GM18508 (cell line): Measurements from ENCODE around the gene CPSF3.

Source experiments
- ATAC-seq: cut with Tn5 transposase; IDR thresholded peaks from one replicate; pipeline ENCODE4 v1.9.1; 2021; ENCODE audit warnings: moderate number of reproducible peaks; ENCODE audit not compliant: insufficient read depth, unreplicated experiment

The CPSF3 gene

DNA sequence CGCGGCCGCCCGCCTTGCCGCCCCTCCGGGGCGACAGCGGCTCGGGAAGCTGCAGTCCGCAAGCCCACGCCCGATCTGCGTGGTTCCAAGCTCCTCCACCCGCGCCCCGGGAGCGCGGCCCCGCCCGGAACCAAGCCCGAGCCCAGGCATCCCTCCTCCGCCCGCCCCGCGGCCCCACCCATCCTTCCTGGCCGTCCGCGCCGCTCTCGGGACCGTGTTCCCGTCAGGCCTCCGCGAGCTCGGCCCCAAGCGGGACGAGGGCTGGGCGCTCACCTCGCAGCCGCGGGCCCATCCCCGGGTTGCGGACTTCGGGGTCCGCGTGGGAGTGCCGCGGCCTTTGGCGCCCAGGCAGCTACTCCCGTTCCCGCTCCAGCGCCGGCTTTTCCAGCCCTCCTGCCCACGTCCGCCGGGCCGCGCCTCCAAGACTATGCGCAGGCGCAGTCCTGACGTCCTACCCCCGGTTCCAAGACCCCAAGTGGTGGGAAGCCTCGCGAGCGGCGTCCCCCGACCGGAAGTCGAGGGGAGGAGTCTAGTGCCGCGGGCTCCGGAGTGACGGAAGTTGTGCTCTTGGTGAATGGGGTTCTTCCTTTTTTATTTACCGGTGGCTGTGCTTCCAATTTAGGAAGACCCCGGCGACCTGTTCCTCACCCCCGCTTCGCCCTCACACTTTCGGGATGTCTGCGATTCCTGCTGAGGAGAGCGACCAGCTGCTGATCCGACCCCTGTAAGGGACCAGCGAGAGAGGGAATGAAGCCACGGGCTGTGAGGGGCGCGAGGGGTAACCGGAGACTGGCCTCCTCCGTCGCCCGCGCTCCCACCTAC, at the start of gene CPSF3, which contains the start of gene ITGB1BP1:
Gene CPSF3, plus strand, starts transcription at position 555 of the 822 bp plus-strand sequence. Its CDS starts 120 bp downstream, at position 675.
Gene ITGB1BP1, minus strand, starts transcription at position 429 of the 822 bp plus-strand sequence. CDS start 4,831 bp downstream, outside the sequence.
- peak; percentile 63 for ATAC-seq

DNA sequence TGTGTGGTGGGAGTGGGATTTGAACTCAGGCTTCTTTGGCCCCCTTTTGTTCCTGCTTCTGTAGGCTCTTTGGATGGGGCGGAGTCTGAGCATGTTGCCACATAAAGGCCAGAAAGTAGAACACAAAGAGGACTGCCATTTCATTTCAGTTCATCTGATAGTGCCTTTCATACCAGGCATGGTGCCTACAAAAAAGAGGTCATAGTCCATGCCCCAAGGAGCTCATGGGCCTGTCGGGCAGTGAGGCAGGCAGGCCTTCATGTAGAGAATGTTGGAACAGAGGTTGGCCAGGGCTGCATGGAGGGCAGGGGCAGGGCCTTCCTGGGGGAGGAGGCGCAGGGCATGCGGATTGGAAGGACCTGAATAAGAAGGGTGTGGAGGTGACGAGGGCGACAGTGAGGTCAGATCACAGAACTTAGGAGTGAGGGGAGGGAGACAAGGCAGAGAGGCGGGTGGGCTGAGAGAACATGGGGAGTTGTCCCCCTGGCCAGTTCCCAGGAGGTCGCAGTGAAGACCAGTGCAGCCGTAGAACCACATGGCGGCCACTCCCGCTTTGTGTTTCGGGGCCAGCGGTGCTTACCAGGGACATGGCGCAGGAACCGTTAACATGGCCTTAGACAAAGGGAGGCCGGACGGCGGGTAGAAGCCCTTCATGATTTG, 49.3 kb upstream of the CPSF3 start:
- no peak for ATAC-seq

GRCh38 chr2:9375857-9376428, 47.5 kb upstream of the CPSF3 start:
- no peak for ATAC-seq

DNA sequence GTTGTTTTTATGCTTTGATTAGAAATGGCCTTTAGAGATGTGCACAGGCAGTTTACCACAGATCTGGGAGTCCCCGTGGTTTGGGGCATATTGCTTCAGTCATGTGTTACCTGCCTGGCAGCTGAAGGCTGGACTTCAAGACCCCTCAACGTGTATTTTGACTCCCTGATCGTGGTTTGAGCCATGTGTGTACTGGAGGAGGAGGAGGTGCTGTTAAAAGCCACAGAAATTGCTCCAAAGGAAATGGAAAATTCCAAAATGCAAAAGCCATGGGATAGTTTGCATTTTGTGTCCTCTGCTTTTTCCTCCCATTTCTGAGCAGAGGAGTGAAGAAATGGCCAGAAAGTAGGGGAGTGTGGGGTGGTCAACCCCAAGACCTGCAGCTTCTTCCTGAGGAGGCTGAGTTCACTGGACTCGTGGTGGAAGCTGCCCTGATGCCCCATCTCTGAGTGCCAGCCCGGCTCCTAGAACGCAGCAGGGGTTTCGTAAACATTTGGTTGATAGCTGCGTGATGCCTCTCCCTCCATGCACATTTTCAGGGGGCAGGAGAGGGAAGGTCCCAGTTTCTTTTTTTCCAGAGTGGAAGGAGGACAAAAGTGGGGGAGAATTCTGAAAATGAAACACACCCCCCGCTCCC, 45.9 kb upstream of the CPSF3 start:
- ATAC-seq = no peak

- ATAC-seq = no peak
These were observed 44.7 kb upstream of the CPSF3 start for GRCh38 chr2:9378433-9379390.

GRCh38 chr2:9379391-9379755, 44.1 kb upstream of the CPSF3 start:
- no peak for ATAC-seq

DNA sequence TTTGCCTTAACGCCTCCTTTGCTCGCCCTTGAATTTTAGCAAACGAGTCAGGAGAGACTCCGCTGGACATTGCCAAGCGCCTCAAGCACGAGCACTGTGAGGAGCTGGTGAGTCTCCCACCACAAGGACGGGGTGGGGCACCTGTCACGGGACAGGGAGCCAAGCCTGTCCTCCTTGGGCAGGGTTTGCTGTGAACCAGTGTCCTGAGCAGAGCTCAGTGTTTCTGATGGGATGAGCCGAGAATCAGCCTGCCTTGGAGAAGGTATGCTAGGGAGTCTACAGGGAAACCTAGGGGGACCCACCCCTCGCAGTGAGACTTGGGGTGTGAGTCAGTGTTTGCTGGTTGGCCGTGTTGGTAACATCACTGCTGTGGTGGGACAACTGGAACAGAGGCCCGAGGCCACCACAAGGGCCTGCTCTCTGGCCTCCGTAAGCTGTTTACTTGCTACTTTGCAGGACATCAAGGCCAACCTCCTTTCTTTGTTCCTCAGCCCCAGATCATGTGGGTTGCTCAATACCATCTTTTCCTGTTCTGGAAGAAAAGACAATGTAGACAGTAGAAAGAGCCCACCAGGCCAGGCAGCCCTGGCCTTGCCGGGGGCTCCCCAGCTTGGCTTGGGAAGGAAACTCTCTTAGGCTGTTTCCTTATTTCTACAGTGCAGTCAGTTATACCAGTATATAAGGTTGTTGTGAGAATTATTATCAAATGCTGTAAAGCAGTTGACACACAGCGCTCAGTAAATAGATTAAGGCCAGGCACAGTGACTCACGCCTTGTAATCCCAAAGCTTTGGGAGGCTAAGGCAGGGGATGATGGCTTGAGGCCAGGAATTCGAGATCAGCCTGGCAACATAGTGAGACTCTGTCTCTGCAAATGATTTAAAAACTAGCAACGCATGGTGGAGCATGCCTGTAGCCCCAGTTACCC, 42.5 kb upstream of the CPSF3 start:
- ATAC-seq = no peak

DNA sequence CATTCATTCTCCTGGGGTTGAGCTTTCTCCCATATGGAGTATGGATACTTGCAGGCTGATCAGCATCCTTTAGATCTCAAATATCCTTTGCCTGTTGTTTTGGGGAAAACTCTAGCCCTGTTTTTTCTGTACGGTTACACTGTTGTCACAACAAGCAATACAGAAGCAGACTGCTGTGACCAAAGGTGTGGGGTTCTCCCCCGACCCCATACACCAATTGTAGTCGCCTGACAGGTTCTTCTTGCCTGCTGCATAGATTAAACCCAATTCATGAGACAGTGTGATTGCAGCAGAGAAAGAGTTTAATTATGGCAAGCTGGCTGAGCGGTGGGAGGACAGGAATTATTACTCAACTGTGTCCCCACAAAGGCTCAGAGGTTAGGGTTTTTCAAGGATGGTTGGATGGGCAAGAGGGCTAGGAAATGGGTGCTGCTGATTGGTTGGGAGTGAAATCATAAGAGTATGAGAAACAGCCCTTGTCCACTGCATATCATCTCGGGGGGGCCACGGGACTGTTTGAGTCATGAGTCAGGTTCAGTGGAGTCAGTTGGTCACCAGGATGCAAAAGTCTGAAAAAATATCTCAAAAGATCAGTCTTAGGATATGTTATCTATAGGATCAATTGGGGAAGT, 40.7 kb upstream of the CPSF3 start:
- ATAC-seq = no peak

- no peak for ATAC-seq
These were observed 38.9 kb upstream of the CPSF3 start for GRCh38 chr2:9384521-9384920.

- no peak for ATAC-seq
These were observed 37.6 kb upstream of the CPSF3 start for GRCh38 chr2:9385841-9386240.

- no peak for ATAC-seq
These were observed 35.2 kb upstream of the CPSF3 start for GRCh38 chr2:9388199-9388681.

DNA sequence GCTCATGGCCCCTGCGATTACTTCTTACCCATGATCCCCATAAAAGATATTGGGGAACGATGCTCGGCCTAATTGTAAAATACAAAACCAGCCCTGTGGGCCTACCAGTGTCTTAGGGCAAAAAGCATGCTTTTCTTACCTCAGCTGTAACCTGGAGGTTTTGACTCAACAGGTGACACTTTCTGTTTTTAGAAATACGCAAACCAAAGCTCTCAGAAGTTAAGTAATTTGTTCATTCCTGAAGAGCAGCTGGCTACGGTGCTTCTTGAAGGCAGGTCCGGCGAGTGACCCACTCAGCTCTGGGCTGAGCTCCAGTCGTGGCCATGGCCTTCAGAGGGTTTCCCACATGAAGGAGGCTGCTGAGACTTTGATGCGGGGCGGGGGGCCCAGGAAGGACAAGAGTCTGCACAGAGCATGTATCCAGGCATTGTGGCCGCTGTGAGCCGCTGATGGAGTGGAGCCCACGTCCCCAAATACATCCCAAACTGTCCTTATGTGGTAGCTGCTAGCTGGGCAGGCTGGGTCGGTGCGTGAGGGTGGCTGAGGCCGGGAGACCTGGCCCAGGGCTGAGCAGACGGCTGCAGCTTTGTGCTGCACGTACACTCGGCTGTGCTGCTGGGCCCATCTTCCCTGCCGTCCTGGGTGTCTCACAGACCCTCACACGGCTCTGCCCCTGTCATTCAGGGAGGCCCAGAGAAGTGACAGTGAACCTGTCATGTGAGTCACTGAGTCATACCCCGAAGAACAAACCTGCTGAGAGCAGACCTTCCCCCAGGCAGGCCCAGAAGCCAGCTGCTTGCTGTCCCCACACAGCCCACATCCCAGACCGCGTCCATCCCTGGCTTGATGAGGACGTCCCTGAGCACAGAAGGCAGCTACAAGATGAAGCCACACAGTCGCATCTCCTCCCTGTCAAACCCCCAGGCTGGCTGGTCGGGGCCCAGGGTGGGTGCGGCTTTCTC, 34.2 kb upstream of the CPSF3 start:
- ATAC-seq = no peak

DNA sequence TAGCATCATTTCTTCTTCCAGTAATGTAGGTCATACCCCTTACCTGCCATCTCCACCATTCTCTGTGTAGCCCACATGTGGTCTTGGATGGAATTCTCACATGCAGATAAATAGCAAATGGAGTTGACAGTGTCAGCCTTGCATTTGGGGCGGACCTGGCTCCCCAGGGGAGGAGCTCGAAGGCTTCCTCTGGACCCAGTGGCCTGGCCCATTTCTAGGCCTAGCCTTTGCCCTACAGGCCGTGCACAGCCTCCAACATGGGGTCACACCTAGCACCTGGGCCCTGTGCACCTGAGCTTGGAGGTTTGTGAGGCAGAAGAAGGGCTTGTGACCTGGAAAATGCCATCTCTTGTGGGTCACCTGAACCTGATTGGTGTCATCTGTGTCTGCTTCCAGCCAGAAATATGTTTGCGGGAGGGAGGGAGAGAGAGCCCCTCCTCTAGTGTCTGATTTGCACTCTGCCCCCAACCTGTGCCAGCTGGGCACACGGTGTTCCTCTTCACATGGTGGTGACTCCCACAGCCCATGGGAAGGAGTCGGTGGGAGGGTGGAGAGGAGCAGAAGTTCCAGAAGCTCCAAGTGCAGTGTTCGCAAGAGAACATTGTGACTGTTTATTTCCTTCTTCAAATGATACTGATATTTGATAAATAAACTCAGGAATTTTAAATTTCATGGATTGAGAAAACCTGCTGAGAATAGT, 33.2 kb upstream of the CPSF3 start:
- no peak for ATAC-seq

GRCh38 chr2:9390991-9391390, 32.5 kb upstream of the CPSF3 start:
- no peak for ATAC-seq

GRCh38 chr2:9391961-9392720, 31.3 kb upstream of the CPSF3 start:
- no peak for ATAC-seq
